HCT116 (cell line): ENCODE results near the gene TSPAN5. TPM values are rescaled to one million over a fixed set of nuclear protein-coding genes. Genes with fewer than 3 reads are reported as not detected.

Experiments
- ATAC-seq: fragments of 200-7000 bp; cut with Tn5 transposase; 2 replicates; pipeline ENCODE4 v1.9.1; 2020; ENCODE audit warnings: mild to moderate bottlenecking, moderate library complexity
- BruUV-seq: library from RNA; stranded (reverse); fragments of 400-500 nt; replicated peaks from 2 replicates; lab custom pipeline; 2021; lab: Mats Ljungman, UMichigan
- CTCF ChIA-PET: fragments of 300-600 bp; sonication (Branson Sonifier 250); formaldehyde crosslinking; loops from one replicate; lab custom pipeline; 2021; ENCODE audit warnings: antibody characterized with exemption; lab: Charles Lee
- POLR2A ChIA-PET: fragments of 300-600, 350-600 bp; sonication (Branson Sonifier 250); formaldehyde crosslinking; loops from one replicate; lab custom pipeline; 2021; ENCODE audit warnings: antibody characterized with exemption; lab: Charles Lee
- RAD21 ChIA-PET, 2 experiments: fragments of 300-600 bp; sonication (Branson Sonifier 250); formaldehyde crosslinking; loops; one replicate each; lab custom pipeline; 2023; ENCODE audit warnings: low total read pairs in 2 of 2; ENCODE audit not compliant: uncharacterized antibody in 2 of 2, unreplicated experiment in 2 of 2, low non-redundant PET in 1 of 2; lab: Charles Lee
- DNase-seq: peaks from one replicate; pipeline ENCODE4 v3.0.0-alpha.2; 2010; ENCODE audit warnings: low read depth, low spot score
- H2AFZ ChIP-seq: fragments of 200-600 bp; shearing (Covaris generic), sonication (generic); 2 replicates; pipeline ENCODE4 v1.6.1; 2017; ENCODE audit warnings: low read depth, mixed run types, mixed read lengths, antibody characterized with exemption, low read length; ENCODE audit not compliant: poor library complexity, severe bottlenecking
- H3K27ac ChIP-seq: 2 replicates; pipeline ENCODE4 v1.5.1; 2012; ENCODE audit warnings: low read depth, low read length
- H3K27me3 ChIP-seq: fragments of 200-600 bp; sonication (generic); 2 replicates; pipeline ENCODE4 v1.6.1; 2016; ENCODE audit warnings: mixed run types, low read length, mixed read lengths; ENCODE audit not compliant: insufficient read depth
- H3K36me3 ChIP-seq, 2 experiments: fragments of 200-500 bp in 1 of 2; fragments of 200-600 bp in 1 of 2; sonication (Bioruptor generic) in 1 of 2; sonication (generic) in 1 of 2; 2 replicates each; pipeline versions ENCODE4 v1.5.1 to v1.6.1; 2014 to 2016; ENCODE audit warnings: low read length in 2 of 2, inconsistent platforms in 1 of 2, mixed read lengths in 1 of 2, mixed run types in 1 of 2; ENCODE audit not compliant: insufficient read depth in 2 of 2, control insufficient read depth in 1 of 2
- H3K4me1 ChIP-seq, 2 experiments: fragments of 200-600 bp in 1 of 2; sonication (generic) in 1 of 2; 2 replicates each; pipeline versions ENCODE4 v1.5.1 to v1.6.1; 2012 to 2017; ENCODE audit warnings: low read length in 2 of 2, inconsistent platforms in 1 of 2, mild to moderate bottlenecking in 1 of 2, mixed read lengths in 1 of 2, mixed run types in 1 of 2, moderate library complexity in 1 of 2; ENCODE audit not compliant: insufficient read depth in 2 of 2, control insufficient read depth in 1 of 2
- H3K4me2 ChIP-seq: fragments of 200-600 bp; sonication (generic); 2 replicates; pipeline ENCODE4 v1.6.1; 2017; ENCODE audit warnings: mixed run types, low read length, mixed read lengths
- H3K4me3 ChIP-seq, 2 experiments: fragments of 200-600 bp in 1 of 2; sonication (generic) in 1 of 2; replicated peaks in 1 of 2; 2 replicates each; pipeline ENCODE4 v1.5.1; 2011 to 2016; ENCODE audit warnings: low read length in 2 of 2, control low read depth in 1 of 2, low read depth in 1 of 2, mild to moderate bottlenecking in 1 of 2, mixed read lengths in 1 of 2, mixed run types in 1 of 2
- H3K79me2 ChIP-seq: fragments of 200-600 bp; sonication (generic); 2 replicates; pipeline ENCODE4 v1.6.1; 2017; ENCODE audit warnings: mild to moderate bottlenecking, mixed run types, low read length, moderate library complexity, mixed read lengths; ENCODE audit not compliant: insufficient read depth
- H3K9ac ChIP-seq: fragments of 200-600 bp; sonication (generic); 2 replicates; pipeline ENCODE4 v1.6.1; 2016; ENCODE audit warnings: low read length, mixed read lengths
- H3K9me2 ChIP-seq: fragments of 200-600 bp; sonication (generic), shearing (Covaris generic); 2 replicates; pipeline ENCODE4 v1.6.1; 2017; ENCODE audit warnings: mixed run types, mild to moderate bottlenecking, moderate library complexity; ENCODE audit not compliant: insufficient read depth
- H3K9me3 ChIP-seq, 2 experiments: fragments of 200-500 bp in 1 of 2; fragments of 200-600 bp in 1 of 2; sonication (Bioruptor generic) in 1 of 2; sonication (generic) in 1 of 2; 2 replicates each; pipeline ENCODE4 v1.6.1; 2014 to 2017; ENCODE audit warnings: low read length in 2 of 2, mixed read lengths in 2 of 2, inconsistent platforms in 1 of 2, low read depth in 1 of 2, mild to moderate bottlenecking in 1 of 2, mixed run types in 1 of 2, moderate library complexity in 1 of 2; ENCODE audit not compliant: control insufficient read depth in 1 of 2, insufficient read depth in 1 of 2
- H4K20me1 ChIP-seq: fragments of 200-600 bp; sonication (generic), shearing (Covaris generic); 2 replicates; pipeline ENCODE4 v1.6.1; 2017; ENCODE audit warnings: mixed run types, mild to moderate bottlenecking, moderate library complexity; ENCODE audit not compliant: insufficient read depth
- EGR1 ChIP-seq: IDR thresholded peaks from 2 replicates; pipeline ENCODE4 v1.6.1; 2012; ENCODE audit warnings: low read depth
- ELF1 ChIP-seq: IDR thresholded peaks from 2 replicates; pipeline ENCODE4 v1.6.1; 2012; ENCODE audit warnings: low read depth, borderline replicate concordance
- EZH2 ChIP-seq: fragments of 200-600 bp; sonication (generic); IDR thresholded peaks from 2 replicates; pipeline ENCODE4 v1.6.1; 2017; ENCODE audit warnings: antibody characterized with exemption, mixed run types
- JUND ChIP-seq: IDR thresholded peaks from 2 replicates; pipeline ENCODE4 v1.6.1; 2012
- POLR2A ChIP-seq: IDR thresholded peaks from 2 replicates; pipeline ENCODE4 v1.7.0; 2011; ENCODE audit warnings: borderline replicate concordance; ENCODE audit not compliant: insufficient read depth, insufficient read length; ENCODE audit errors: extremely low read depth
- POLR2AphosphoS5 ChIP-seq: IDR thresholded peaks from 2 replicates; pipeline ENCODE4 v1.6.1; 2011; ENCODE audit warnings: mild to moderate bottlenecking, low read depth, low read length, moderate library complexity
- RAD21 ChIP-seq: IDR thresholded peaks from 2 replicates; pipeline ENCODE4 v1.6.1; 2012; ENCODE audit warnings: low read depth, mild to moderate bottlenecking
- SIN3A ChIP-seq: IDR thresholded peaks from 2 replicates; pipeline ENCODE4 v1.6.1; 2012; ENCODE audit warnings: low read depth
- SP1 ChIP-seq: IDR thresholded peaks from 2 replicates; pipeline ENCODE4 v1.6.1; 2012; ENCODE audit warnings: low read depth
- TCF7L2 ChIP-seq: IDR thresholded peaks from 2 replicates; pipeline ENCODE4 v1.7.0; 2011; ENCODE audit warnings: borderline replicate concordance, inconsistent platforms; ENCODE audit not compliant: insufficient read depth, insufficient read length; ENCODE audit errors: extremely low read depth
- YY1 ChIP-seq: IDR thresholded peaks from 2 replicates; pipeline ENCODE4 v1.6.1; 2011; ENCODE audit warnings: low read length, low read depth, moderate library complexity, mild to moderate bottlenecking; ENCODE audit not compliant: insufficient replicate concordance; ENCODE audit errors: extremely low read depth
- ZFX ChIP-seq: fragments of 450-650 bp; IDR thresholded peaks from 2 replicates; pipeline ENCODE4 v1.6.1; 2017
- intact Hi-C: fragments of 100-400 bp; cut with micrococcal nuclease; formaldehyde crosslinking; loops from 2 replicates; pipeline ENCODE4 v1.10.0; 2022
- total RNA-seq: library from RNA; stranded (reverse); gene quantifications from one replicate; pipeline ENCODE4 v1.2.1, GENCODE V29; 2021; ENCODE audit not compliant: unreplicated experiment
- TF ChIP-seq, protein P1 (sequence below): IDR thresholded peaks from 2 replicates; pipeline ENCODE4 v1.6.1; 2012; ENCODE audit warnings: low read depth
- TF ChIP-seq, protein P2 (sequence below), 3 experiments: fragments of 200-600 bp in 1 of 3; sonication (generic) in 1 of 3; IDR thresholded peaks in 2 of 3; conservative IDR thresholded peaks in 1 of 3; 2 replicates each; pipeline ENCODE4 v1.5.1; 2012 to 2017; ENCODE audit warnings: low read depth in 2 of 3, low read length in 2 of 3, antibody characterized with exemption in 1 of 3, borderline replicate concordance in 1 of 3, control low read depth in 1 of 3, mild to moderate bottlenecking in 1 of 3, mixed read lengths in 1 of 3, mixed run types in 1 of 3, moderate library complexity in 1 of 3; ENCODE audit not compliant: insufficient read depth in 1 of 3
- TF ChIP-seq, protein P3 (sequence below): IDR thresholded peaks from 2 replicates; pipeline ENCODE4 v1.6.1; 2011; ENCODE audit warnings: mild to moderate bottlenecking, low read length, moderate library complexity; ENCODE audit not compliant: insufficient replicate concordance; ENCODE audit errors: extremely low read depth

Gene TSPAN5
- total RNA-seq, 1 experiment from 2014 or later = 56.8 TPM

DNA sequence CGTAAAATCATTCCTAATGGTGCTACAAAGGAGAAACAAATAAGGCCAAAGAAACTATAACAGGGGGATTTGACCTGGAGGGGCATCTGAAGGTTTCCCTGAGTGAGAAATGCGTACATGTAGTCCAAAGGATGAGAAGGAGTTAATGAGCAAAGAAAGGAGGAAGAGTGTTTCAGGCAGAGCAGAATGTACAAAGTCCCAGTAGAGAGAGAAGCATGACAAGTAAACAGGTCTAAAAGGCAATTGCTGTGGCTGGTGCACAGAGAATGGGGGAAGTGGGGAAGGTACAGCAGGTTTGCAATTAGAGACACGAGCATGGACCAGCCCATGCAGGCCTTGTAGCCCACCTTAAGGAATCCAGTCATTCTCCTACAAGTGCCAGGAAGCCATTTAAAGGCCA is 145.5 kb downstream of the TSPAN5 start:
- Histone ChIP-seq H3K4me3 (no peak overlapping the region), H3K4me1 (peaks cover 39 to 68% of the 10 kb centered on the region in 2 experiments), H3K9me3 (no peaks in the 10 kb centered on the region), H3K36me3 (no peaks in the 10 kb centered on the region), H2AFZ (no peak overlapping the region), H3K9ac (no peak overlapping the region), H3K9me2 (no peaks in the 10 kb centered on the region), H3K79me2 (peaks cover 91% of the 10 kb centered on the region), H3K4me2 (no peak overlapping the region), H3K27ac (no peak overlapping the region), H3K27me3 (no peaks in the 10 kb centered on the region), H4K20me1 (no peaks in the 10 kb centered on the region)
- intact Hi-C loops = loop anchor here (10.0 kb wide), 1 partner anchor 112 kb away; no protein-coding TSS in a partner anchor
- ChIA-PET RAD21 (no interaction called here), CTCF (no interaction called here), POLR2A (no interaction called here)
- ATAC-seq = no peak
- DNase-seq = no peak
- BruUV-seq = no TSS peak
- TF ChIP-seq EZH2 (no peak), ELF1 (no peak), RAD21 (no peak), JUND (no peak), SP1 (no peak), EGR1 (no peak), YY1 (no peak), SIN3A (no peak), ZFX (no peak), POLR2A (no peak), POLR2AphosphoS5 (no peak), TCF7L2 (no peak)
- TF ChIP-seq, protein P1, sequence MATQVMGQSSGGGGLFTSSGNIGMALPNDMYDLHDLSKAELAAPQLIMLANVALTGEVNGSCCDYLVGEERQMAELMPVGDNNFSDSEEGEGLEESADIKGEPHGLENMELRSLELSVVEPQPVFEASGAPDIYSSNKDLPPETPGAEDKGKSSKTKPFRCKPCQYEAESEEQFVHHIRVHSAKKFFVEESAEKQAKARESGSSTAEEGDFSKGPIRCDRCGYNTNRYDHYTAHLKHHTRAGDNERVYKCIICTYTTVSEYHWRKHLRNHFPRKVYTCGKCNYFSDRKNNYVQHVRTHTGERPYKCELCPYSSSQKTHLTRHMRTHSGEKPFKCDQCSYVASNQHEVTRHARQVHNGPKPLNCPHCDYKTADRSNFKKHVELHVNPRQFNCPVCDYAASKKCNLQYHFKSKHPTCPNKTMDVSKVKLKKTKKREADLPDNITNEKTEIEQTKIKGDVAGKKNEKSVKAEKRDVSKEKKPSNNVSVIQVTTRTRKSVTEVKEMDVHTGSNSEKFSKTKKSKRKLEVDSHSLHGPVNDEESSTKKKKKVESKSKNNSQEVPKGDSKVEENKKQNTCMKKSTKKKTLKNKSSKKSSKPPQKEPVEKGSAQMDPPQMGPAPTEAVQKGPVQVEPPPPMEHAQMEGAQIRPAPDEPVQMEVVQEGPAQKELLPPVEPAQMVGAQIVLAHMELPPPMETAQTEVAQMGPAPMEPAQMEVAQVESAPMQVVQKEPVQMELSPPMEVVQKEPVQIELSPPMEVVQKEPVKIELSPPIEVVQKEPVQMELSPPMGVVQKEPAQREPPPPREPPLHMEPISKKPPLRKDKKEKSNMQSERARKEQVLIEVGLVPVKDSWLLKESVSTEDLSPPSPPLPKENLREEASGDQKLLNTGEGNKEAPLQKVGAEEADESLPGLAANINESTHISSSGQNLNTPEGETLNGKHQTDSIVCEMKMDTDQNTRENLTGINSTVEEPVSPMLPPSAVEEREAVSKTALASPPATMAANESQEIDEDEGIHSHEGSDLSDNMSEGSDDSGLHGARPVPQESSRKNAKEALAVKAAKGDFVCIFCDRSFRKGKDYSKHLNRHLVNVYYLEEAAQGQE = no peak
- TF ChIP-seq, protein P2, sequence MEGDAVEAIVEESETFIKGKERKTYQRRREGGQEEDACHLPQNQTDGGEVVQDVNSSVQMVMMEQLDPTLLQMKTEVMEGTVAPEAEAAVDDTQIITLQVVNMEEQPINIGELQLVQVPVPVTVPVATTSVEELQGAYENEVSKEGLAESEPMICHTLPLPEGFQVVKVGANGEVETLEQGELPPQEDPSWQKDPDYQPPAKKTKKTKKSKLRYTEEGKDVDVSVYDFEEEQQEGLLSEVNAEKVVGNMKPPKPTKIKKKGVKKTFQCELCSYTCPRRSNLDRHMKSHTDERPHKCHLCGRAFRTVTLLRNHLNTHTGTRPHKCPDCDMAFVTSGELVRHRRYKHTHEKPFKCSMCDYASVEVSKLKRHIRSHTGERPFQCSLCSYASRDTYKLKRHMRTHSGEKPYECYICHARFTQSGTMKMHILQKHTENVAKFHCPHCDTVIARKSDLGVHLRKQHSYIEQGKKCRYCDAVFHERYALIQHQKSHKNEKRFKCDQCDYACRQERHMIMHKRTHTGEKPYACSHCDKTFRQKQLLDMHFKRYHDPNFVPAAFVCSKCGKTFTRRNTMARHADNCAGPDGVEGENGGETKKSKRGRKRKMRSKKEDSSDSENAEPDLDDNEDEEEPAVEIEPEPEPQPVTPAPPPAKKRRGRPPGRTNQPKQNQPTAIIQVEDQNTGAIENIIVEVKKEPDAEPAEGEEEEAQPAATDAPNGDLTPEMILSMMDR (IDR thresholded peaks at IDR 0.05 in 2 of 3, conservative IDR thresholded peaks at IDR 0.05 in 1 of 3; ENCODE audit: borderline replicate concordance in 1 of 3, insufficient read depth in 1 of 3, low read depth in 2 of 3, low read length in 2 of 3) = no peak
- TF ChIP-seq, protein P3, sequence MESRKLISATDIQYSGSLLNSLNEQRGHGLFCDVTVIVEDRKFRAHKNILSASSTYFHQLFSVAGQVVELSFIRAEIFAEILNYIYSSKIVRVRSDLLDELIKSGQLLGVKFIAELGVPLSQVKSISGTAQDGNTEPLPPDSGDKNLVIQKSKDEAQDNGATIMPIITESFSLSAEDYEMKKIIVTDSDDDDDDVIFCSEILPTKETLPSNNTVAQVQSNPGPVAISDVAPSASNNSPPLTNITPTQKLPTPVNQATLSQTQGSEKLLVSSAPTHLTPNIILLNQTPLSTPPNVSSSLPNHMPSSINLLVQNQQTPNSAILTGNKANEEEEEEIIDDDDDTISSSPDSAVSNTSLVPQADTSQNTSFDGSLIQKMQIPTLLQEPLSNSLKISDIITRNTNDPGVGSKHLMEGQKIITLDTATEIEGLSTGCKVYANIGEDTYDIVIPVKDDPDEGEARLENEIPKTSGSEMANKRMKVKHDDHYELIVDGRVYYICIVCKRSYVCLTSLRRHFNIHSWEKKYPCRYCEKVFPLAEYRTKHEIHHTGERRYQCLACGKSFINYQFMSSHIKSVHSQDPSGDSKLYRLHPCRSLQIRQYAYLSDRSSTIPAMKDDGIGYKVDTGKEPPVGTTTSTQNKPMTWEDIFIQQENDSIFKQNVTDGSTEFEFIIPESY = no peak
